K562 (cell line): ENCODE data around the gene SEC22C. TPM values are rescaled to one million over a fixed set of nuclear protein-coding genes. Genes with fewer than 3 reads are reported as not detected.

Source experiments
- ATAC-seq: fragments of 200-7000 bp; cut with Tn5 transposase; 3 replicates; pipeline ENCODE4 v1.9.1; 2020; ENCODE audit warnings: moderate library complexity
- BruUV-seq: library from RNA; stranded (reverse); fragments of 400-500 nt; replicated peaks from 2 replicates; lab custom pipeline; 2021; lab: Mats Ljungman, UMichigan
- CTCF ChIA-PET: fragments of 300-600 bp; formaldehyde crosslinking; extraction: SDS; loops from one replicate; lab custom pipeline; 2021; ENCODE audit warnings: low intra/inter-chr PET ratio; lab: Yijun Ruan, JAX
- POLR2A ChIA-PET: fragments of 300-600, 350-650 bp; sonication (Branson Sonifier 250); formaldehyde crosslinking; extraction: SDS; loops from one replicate; lab custom pipeline; 2021; ENCODE audit warnings: antibody characterized with exemption, inconsistent platforms; lab: Yijun Ruan, JAX
- DNase-seq, 4 experiments: peaks; one replicate each; pipeline versions ENCODE4 v3.0.0 to v3.0.0-alpha.2; 2011 to 2018; ENCODE audit warnings: low spot score in 3 of 4, mixed read lengths in 3 of 4; ENCODE audit errors: extremely low read depth in 1 of 4
- FAIRE-seq: peaks from 2 replicates; lab custom pipeline; 2011; peaks lifted over from hg19 to GRCh38; lab: Jason Lieb, UNC
- H2AFZ ChIP-seq: 2 replicates; pipeline ENCODE4 v1.6.0; 2011; ENCODE audit warnings: low read depth, low read length, control low read depth, inconsistent platforms
- H3K27ac ChIP-seq: fragments of 200-600 bp; 3 replicates; pipeline ENCODE4 v1.8.0; 2011; ENCODE audit warnings: low read depth, mild to moderate bottlenecking, control low read depth, inconsistent platforms, low read length, moderate library complexity, mixed read lengths; ENCODE audit errors: extremely low read depth
- H3K27me3 ChIP-seq, 2 experiments: fragments of 300-600 bp in 1 of 2; 2 replicates in 1 of 2; 3 replicates in 1 of 2; pipeline versions ENCODE4 v1.6.0 to v1.8.0; 2011; ENCODE audit warnings: inconsistent platforms in 2 of 2, low read length in 2 of 2, mild to moderate bottlenecking in 1 of 2, mixed read lengths in 1 of 2, moderate library complexity in 1 of 2; ENCODE audit not compliant: control insufficient read depth in 2 of 2, insufficient read depth in 2 of 2
- H3K36me3 ChIP-seq: fragments of 300-600 bp; 3 replicates; pipeline ENCODE4 v1.8.0; 2011; ENCODE audit warnings: mild to moderate bottlenecking, low read length, inconsistent platforms; ENCODE audit not compliant: control insufficient read depth, insufficient read depth
- H3K4me1 ChIP-seq, 2 experiments: fragments of 200-600 bp in 1 of 2; replicated peaks in 1 of 2; 2 replicates in 1 of 2; 3 replicates in 1 of 2; pipeline versions ENCODE4 v1.5.1 to v1.8.0; 2011; ENCODE audit warnings: inconsistent platforms in 2 of 2, low read length in 2 of 2, mild to moderate bottlenecking in 1 of 2, mixed read lengths in 1 of 2, moderate library complexity in 1 of 2; ENCODE audit not compliant: control insufficient read depth in 2 of 2, insufficient read depth in 2 of 2
- H3K4me2 ChIP-seq: 2 replicates; pipeline ENCODE4 v1.6.1; 2011; ENCODE audit warnings: low read length, control low read depth, inconsistent platforms, mixed read lengths; ENCODE audit not compliant: insufficient read depth
- H3K4me3 ChIP-seq: fragments of 200-600 bp; sonication (generic), shearing (Covaris generic); 2 replicates; pipeline ENCODE4 v1.5.1; 2016; ENCODE audit warnings: control low read depth, inconsistent platforms
- H3K79me2 ChIP-seq: fragments of 200-600 bp; 3 replicates; pipeline ENCODE4 v1.8.0; 2011; ENCODE audit warnings: low read length, inconsistent platforms; ENCODE audit not compliant: control insufficient read depth, insufficient read depth
- H3K9ac ChIP-seq, 2 experiments: 2 replicates each; pipeline versions ENCODE4 v1.6.0 to v1.6.1; 2011; ENCODE audit warnings: low read depth in 2 of 2, low read length in 2 of 2, control low read depth in 1 of 2, inconsistent platforms in 1 of 2, mild to moderate bottlenecking in 1 of 2, mixed read lengths in 1 of 2; ENCODE audit not compliant: insufficient read depth in 1 of 2
- H3K9me1 ChIP-seq: one replicate; pipeline ENCODE4 v1.6.0; 2011; ENCODE audit warnings: inconsistent platforms, mild to moderate bottlenecking, low read length, moderate library complexity; ENCODE audit not compliant: control insufficient read depth, insufficient read depth
- H3K9me3 ChIP-seq: replicated peaks from 2 replicates; pipeline ENCODE4 v1.5.1; 2011; ENCODE audit warnings: low read depth, low read length, inconsistent platforms; ENCODE audit not compliant: control insufficient read depth, insufficient read depth
- H4K20me1 ChIP-seq: replicated peaks from 2 replicates; pipeline ENCODE4 v1.6.1; 2011; ENCODE audit warnings: low read length, inconsistent platforms, mixed read lengths; ENCODE audit not compliant: control insufficient read depth, insufficient read depth
- CHD4 ChIP-seq: fragments of 200-600 bp; sonication (generic); IDR thresholded peaks from 3 replicates; pipeline ENCODE4 v1.6.1; 2012; ENCODE audit warnings: low read depth, mild to moderate bottlenecking, mixed read lengths, low read length, inconsistent platforms; ENCODE audit not compliant: insufficient read depth, insufficient replicate concordance, poor library complexity, severe bottlenecking
- EP400 ChIP-seq: fragments of 450-650 bp; IDR thresholded peaks from 2 replicates; pipeline ENCODE4 v1.6.1; 2017; ENCODE audit warnings: antibody characterized with exemption, mild to moderate bottlenecking, moderate library complexity
- HDAC6 ChIP-seq: IDR thresholded peaks from 2 replicates; pipeline ENCODE4 v1.6.1; 2012; ENCODE audit warnings: low read depth, mild to moderate bottlenecking, control low read depth, inconsistent platforms, low read length, moderate library complexity
- IFI16 ChIP-seq: fragments of 250-450 bp; sonication (Bioruptor Pico); IDR thresholded peaks from 2 replicates; pipeline ENCODE4 v2.1.2; 2022; ENCODE audit warnings: mild to moderate bottlenecking, inconsistent platforms
- JUN ChIP-seq, 2 experiments: sonication (generic) in 1 of 2; formaldehyde crosslinking in 1 of 2; IDR thresholded peaks; 2 replicates each; pipeline versions ENCODE4 v1.6.1 to v1.8.0; 2012 to 2022; ENCODE audit warnings: borderline replicate concordance in 2 of 2, mild to moderate bottlenecking in 2 of 2, improper control_type of control experiment in 1 of 2, low read depth in 1 of 2, low read length in 1 of 2, missing genetic modification reagents in 1 of 2
- JUNB ChIP-seq: fragments of 450-650 bp; formaldehyde crosslinking; conservative IDR thresholded peaks from 2 replicates; pipeline ENCODE4 v1.4.0; 2020; ENCODE audit warnings: mild to moderate bottlenecking
- MAX ChIP-seq: sonication (generic); formaldehyde crosslinking; IDR thresholded peaks from 2 replicates; pipeline ENCODE4 v1.9.0; 2022; ENCODE audit warnings: mild to moderate bottlenecking, missing genetic modification reagents
- POLR3G ChIP-seq: IDR thresholded peaks from 2 replicates; pipeline ENCODE4 v1.6.1; 2011; ENCODE audit not compliant: insufficient read length, insufficient replicate concordance; ENCODE audit errors: extremely low read depth
- PTBP1 ChIP-seq: fragments of 200-400 bp; formaldehyde crosslinking; IDR thresholded peaks from 2 replicates; pipeline ENCODE4 v1.6.1; 2017; ENCODE audit warnings: low read depth, low read length
- SMARCA5 ChIP-seq: fragments of 450-650 bp; IDR thresholded peaks from 2 replicates; pipeline ENCODE4 v1.6.1; 2016
- ZBTB26 ChIP-seq: fragments of 450-650 bp; formaldehyde crosslinking; IDR thresholded peaks from 2 replicates; pipeline ENCODE4 v1.4.0; 2022; ENCODE audit warnings: missing genetic modification characterization
- ZFX ChIP-seq: sonication (generic); formaldehyde crosslinking; IDR thresholded peaks from 2 replicates; pipeline ENCODE4 v1.8.0; 2022; ENCODE audit warnings: mild to moderate bottlenecking, missing genetic modification reagents, moderate library complexity
- ZNF217 ChIP-seq: sonication (generic); formaldehyde crosslinking; IDR thresholded peaks from 2 replicates; pipeline ENCODE4 v1.8.0; 2022; ENCODE audit warnings: mild to moderate bottlenecking, missing genetic modification reagents
- ZNF589 ChIP-seq: fragments of 200-800 bp; sonication (Bioruptor generic); IDR thresholded peaks from 2 replicates; pipeline ENCODE4 v1.6.1; 2016; ENCODE audit warnings: low read depth, missing genetic modification characterization, missing compliant biosample characterization
- WGBS: fragments of 100-300 bp; shearing (Covaris generic); methylation state at CpG from one replicate; pipeline ENCODE4 v1.1.6; 2016; ENCODE audit warnings: low coverage, mixed read lengths; ENCODE audit not compliant: insufficient coverage; ENCODE audit errors: missing lambda C conversion rate; 5-methylcytosine and 5-hydroxymethylcytosine counted together
- in situ Hi-C: fragments of 300-500 bp; cut with MboI; formaldehyde crosslinking; loops from 4 replicates; pipeline ENCODE4 v1.15.0; 2018; ENCODE audit warnings: inconsistent platforms, mixed read lengths
- intact Hi-C: fragments of 100-400 bp; cut with micrococcal nuclease; formaldehyde crosslinking; loops from 2 replicates; pipeline ENCODE4 v1.14.2; 2022
- polyA plus RNA-seq, 8 experiments: library from polyadenylated mRNA; depleted of rRNA in 4 of 8; stranded (reverse) in 5 of 8; unstranded in 3 of 8; fragments of >200 nt; fragmentation: Nextera tagmentation in 2 of 8; fragmentation: Illumina TruSeq in 1 of 8; extraction: Ambion mirVana in 2 of 8; extraction: Trizol in 1 of 8; gene quantifications; 2 replicates each; pipeline versions ENCODE4 v1.2.1 to v1.2.3, GENCODE V29; 2011 to 2014; ENCODE audit warnings: inconsistent platforms in 1 of 8, missing spikeins in 1 of 8
- total RNA-seq, 7 experiments: library from RNA; depleted of rRNA in 6 of 7; stranded (reverse); fragments of >200 nt in 6 of 7; fragmentation: Illumina TruSeq in 2 of 7; extraction: Trizol in 2 of 7; gene quantifications; 2 replicates each; pipeline versions ENCODE4 v1.2.1 to v1.2.3, GENCODE V29; 2011 to 2021; ENCODE audit warnings: low replicate concordance in 1 of 7

The SEC22C gene
- total and polyA plus RNA-seq, 9 of the 15 experiments (the other 6 are each of a cell fraction or from before 2014, with no cell fraction given): 35.6 to 68.4 (median 50.7) TPM

GRCh38 chr3:42503251-42503924 lies 78.4 kb downstream of the SEC22C start (continued):
- peak; percentile 95 for TF ChIP-seq CHD4
- peak; percentile 21; the same call in 1 of the 2 replicates for TF ChIP-seq MAX (CRISPR knock-in tag)
- peak; percentile 85; the same call in 1 of the 2 replicates for TF ChIP-seq PTBP1
- TF ChIP-seq SMARCA5: peak; percentile 78
- no peak for TF ChIP-seq EP400
- TF ChIP-seq HDAC6: 0 out of 2 replicates have a peak, but pooled peaks have one; percentile 49
- TF ChIP-seq IFI16 (CRISPR knock-in tag): no peak

GRCh38 chr3:42502429-42503250 lies 79.1 kb downstream of the SEC22C start, which contains the start of gene VIPR1:
Gene VIPR1 (plus strand): TSS chr3:42502643. CDS start chr3:42502736, 93 bp downstream.
- no peaks in the 10 kb centered on the region for H3K36me3 ChIP-seq
- ATAC-seq: peak; percentile 96
- no peak within 1 kb of the TSS for H3K27ac ChIP-seq
- H3K9me3 ChIP-seq: no peaks in the 10 kb centered on the region
- peak; percentile 83 to 100 (median 99) for DNase-seq
- FAIRE-seq: peak; percentile 77
- peaks cover 4 to 27% of the 10 kb centered on the region in 2 experiments; a peak in 4 of 5 replicates for H3K4me1 ChIP-seq
- peak within 1 kb of the TSS; percentile 78 for H2AFZ ChIP-seq
- peaks cover 23 to 52% of the 10 kb centered on the region in 2 experiments for H3K27me3 ChIP-seq
- peak within 1 kb of the TSS; percentile 81 for H3K4me2 ChIP-seq
- ChIA-PET CTCF (interaction anchor here (0.7 to 2.1 kb wide), 2 partner anchors 34 to 1870 kb away, joined by 3 to 18 read pairs; no protein-coding TSS in a partner anchor), POLR2A (interaction anchor here (0.5 to 1.4 kb wide), 4 partner anchors 12 to 722 kb away, joined by 3 to 4 read pairs (median 3); no protein-coding TSS in a partner anchor)
- peak within 1 kb of the TSS; percentile 54 for H3K4me3 ChIP-seq
- H3K9me1 ChIP-seq: no peaks in the 10 kb centered on the region
- intact Hi-C loops (loop anchor here (5.0 kb wide), 1 partner anchor 330 kb away; no protein-coding TSS in a partner anchor), in situ Hi-C loops (no loop called here)
- peak within 1 kb of the TSS in 1 of 2 experiments; percentile 86; a peak in 2 of 4 replicates for H3K9ac ChIP-seq
- H4K20me1 ChIP-seq: peaks cover 30% of the 10 kb centered on the region
- 14% methylated on average over 59 of the region's 69 CpGs for WGBS
- BruUV-seq: no TSS peak
- H3K79me2 ChIP-seq: no peaks in the 10 kb centered on the region
- TF ChIP-seq ZBTB26 (CRISPR knock-in tag) (no peak), ZNF217 (CRISPR knock-in tag) (no peak), JUNB (no peak), ZNF589 (CRISPR knock-in tag) (no peak), ZFX (CRISPR knock-in tag) (peak; percentile 3; the same call in 1 of the 2 replicates), JUN (IDR thresholded peaks at IDR 0.05; ENCODE audit: borderline replicate concordance, low read depth, low read length) (no peak), JUN (CRISPR knock-in tag; IDR thresholded peaks at IDR 0.05; ENCODE audit: borderline replicate concordance) (no peak), POLR3G (no peak)
